Kidney tubule cell (primary cell): ENCODE data around the gene SF3A1.

ENCODE experiments used
- DNase-seq: peaks from one replicate; pipeline ENCODE4 v3.0.0-alpha.2; 2018; ENCODE audit warnings: low spot score

The SF3A1 gene

DNA sequence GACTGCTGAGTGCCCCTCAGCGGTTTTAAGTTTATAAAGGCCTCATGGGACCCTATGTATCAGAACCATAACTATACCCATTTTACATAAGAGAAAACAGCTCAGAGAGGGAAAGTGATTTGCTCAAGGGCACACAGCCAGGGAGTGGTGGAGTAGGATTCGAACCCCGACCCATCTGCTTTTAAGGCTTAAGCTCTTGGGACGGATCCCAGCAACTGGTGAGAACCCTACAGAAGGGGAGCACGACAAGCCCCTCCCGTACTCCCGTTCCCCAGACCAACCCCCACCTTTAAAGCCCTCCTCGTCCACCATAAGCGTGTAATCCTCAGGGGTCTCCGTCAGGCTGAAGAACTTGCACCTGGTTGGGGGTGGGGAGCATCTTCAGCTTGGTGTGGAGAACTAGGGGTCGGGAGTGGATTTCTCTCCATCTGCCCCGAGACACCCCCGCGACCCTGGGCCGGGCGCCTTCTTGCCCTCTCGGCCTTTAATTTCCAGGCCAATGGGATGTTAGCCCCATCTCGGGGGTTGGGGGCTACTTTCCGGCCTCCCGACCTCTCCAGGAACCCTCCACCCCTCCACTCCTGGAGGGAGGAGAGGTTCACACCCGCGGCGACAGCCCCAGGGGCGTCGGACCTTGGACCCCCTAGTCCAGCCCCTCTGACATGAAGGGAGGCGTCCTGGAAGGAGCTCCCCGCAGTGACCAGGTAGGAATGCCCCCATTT lies 68.1 kb downstream of the SF3A1 start:
- DNase-seq, result no peak

- DNase-seq, result peak; percentile 96
Observed at GRCh38 chr22:30287648-30288418, 68.9 kb downstream of the SF3A1 start.

- DNase-seq, result peak; percentile 71
Observed at GRCh38 chr22:30286813-30287647, 69.7 kb downstream of the SF3A1 start.

DNA sequence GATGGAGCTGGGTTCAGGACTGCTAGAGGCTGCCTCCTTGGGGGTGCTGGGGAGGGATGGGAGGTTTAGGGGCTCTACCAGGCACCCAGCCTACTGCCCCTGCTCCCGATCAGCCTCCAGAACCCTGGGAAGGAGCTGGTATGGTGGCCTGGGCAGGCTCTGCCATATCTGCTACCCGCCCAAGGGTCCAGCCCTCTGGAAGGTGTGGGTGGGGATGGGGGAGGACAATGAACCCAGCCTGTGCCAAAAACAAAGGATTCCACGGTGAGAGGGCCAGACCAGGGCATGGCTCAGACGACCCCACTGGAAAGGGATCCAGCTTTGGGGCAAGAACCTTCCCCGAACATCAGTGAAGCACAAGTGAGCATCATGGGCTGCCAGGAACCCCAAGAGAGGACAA lies 70.4 kb downstream of the SF3A1 start:
- no peak for DNase-seq

DNA sequence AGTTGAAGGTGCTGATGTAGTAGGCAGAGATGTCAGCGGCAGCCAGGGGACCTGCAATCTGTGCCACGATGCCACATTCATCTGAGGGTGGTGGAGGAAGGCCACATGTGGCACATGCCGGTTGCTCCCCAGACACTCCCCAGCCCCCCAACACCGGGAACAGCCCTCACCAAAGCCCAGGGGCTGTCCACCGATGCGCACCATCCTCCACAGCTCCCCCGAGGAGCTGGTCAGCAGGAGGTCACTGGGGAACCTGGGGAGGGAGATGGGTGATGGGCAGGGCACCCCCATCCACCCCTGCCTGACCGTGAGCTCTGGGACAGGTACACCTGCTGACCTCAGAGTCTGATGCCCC lies 70.9 kb downstream of the SF3A1 start:
- no peak for DNase-seq

DNA sequence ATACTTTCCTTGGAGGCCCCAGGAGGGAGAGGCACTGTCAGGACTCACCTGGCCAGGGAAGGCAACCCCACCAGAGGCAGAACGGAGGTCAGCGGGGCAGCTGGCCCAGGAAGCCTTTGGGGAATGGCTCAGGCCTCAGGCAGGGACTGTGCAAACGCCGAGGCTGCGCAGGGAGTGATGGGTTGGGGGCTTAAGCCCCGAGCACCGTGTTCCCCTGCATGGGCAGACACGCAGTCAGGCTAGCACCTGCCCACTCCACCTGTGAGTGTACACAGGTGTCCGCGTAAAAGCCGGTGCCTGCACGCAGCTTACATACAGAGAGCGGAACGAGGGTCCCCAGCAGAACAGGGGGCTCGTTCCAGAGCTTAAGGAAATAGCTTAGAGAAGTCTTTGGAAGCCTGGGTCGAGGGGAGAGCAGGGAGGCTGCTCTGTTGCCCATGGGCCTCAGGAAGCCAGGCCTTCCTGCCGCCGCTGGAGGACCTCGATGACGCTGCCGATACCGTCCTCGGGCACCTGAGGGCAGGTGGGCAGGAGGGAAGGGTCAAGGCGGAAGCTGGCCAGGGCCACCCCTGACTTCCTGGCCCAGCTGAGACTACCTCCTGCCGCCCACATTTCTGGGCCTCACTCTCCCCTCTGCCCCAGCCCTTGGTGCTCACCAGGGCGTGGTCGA lies 71.4 kb downstream of the SF3A1 start:
- DNase-seq, result no peak

DNA sequence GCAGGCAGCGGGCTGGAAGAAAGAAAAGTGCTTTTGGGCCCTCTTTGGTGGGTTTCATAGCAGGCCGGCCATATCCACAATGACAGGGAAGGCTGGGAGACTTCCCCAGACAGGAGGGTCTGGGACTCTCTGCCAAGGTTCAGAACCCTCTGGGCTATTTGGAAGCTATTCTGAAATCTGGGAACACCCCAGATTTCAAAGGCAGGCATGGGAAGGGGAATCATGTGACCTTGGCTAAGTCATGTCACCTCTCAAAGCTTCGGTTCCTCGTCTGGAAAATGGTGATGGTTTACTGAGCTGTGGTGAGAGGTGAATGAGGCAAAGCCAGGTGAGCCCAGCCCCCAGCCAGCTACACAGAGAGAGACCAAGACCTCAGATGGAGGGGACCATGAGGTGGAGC lies 72.0 kb downstream of the SF3A1 start:
- DNase-seq, result no peak

DNA sequence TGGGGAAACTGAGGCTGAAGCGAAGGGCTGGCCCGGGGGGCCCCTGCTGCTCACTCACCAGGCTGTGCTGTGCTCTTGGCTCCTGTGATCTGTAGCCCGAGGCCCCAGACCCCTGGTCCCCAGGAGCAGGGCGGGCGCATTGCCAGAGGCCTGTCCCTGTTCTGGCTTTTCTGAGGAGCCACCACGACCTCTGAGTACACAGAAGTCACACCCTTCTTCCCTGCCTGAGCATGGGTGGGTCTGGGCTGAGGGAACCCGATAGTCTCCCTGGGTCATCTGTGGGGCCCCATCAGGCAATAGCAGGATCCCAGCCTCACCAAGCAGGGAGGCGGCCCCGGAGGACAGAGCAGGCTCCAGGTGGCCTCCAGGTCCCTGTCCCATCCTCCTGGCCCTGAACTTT lies 72.5 kb downstream of the SF3A1 start:
- DNase-seq, result no peak

DNA sequence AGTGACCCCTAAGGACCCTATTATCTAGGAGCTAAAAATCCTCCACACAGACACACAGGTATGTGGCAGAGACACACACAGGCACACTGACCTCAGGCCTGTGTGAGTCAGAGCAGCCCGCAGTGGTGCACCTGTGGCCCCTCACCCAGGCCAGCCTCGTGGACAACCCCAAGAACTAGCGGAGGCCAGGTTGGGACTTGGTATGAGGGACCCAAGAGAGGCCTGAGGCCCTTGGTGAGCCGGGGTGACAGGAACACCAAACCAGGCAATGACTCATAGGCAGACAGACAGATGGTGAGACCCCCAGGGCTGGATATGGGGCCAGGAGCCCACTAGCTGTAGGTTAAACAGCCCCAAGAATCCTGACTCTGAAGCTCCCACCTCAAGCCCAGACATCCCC lies 73.4 kb downstream of the SF3A1 start:
- no peak for DNase-seq

DNA sequence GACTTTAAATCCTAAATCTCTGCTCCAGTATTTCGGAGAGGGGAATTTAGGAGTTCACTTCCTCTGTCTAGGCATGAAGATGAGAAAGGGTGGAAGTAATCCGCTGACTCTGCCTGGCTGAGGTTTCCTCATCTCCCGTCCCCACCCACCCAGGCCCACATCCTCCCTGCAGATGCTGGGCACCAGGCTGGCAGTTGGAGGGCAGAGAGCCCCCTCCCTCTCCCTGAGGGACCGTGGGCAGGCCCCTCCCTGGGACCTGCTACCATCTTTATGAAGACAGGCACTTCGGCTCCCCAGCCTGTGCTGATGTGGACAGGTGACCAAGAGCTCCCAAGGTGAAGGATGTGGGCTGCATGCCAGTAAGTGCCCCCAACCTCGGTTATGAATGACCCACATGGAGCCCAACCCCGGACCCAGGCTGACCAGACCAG lies 74.1 kb downstream of the SF3A1 start:
- DNase-seq, result no peak
